ENCODE results near the gene CSAD.

DNA sequence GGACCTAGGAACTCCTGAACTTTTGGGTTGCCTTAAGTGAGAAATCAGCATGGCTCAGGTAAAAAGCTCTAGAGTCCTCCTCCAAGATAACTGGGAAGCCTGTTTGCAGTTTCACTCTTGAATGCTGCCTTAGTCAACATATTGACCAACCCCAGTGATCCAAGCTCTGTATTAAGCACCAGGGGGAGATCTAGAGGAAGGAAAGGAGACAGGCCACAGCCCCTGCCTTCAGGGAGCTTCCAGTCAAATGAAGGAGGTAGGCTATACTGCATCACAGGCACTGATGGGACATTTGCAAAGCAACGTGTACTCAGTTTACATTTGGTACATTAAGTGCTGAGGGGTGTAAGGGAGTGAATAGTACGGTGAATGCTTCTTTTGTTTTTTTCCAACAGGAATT, 1.2 kb upstream of the CSAD start:
- no peak for TF ChIP-seq SIN3A (IDR thresholded peaks at IDR 0.05; ENCODE audit: borderline replicate concordance, insufficient read depth, low read depth, low read length)
- TF ChIP-seq, protein P1, sequence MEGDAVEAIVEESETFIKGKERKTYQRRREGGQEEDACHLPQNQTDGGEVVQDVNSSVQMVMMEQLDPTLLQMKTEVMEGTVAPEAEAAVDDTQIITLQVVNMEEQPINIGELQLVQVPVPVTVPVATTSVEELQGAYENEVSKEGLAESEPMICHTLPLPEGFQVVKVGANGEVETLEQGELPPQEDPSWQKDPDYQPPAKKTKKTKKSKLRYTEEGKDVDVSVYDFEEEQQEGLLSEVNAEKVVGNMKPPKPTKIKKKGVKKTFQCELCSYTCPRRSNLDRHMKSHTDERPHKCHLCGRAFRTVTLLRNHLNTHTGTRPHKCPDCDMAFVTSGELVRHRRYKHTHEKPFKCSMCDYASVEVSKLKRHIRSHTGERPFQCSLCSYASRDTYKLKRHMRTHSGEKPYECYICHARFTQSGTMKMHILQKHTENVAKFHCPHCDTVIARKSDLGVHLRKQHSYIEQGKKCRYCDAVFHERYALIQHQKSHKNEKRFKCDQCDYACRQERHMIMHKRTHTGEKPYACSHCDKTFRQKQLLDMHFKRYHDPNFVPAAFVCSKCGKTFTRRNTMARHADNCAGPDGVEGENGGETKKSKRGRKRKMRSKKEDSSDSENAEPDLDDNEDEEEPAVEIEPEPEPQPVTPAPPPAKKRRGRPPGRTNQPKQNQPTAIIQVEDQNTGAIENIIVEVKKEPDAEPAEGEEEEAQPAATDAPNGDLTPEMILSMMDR (IDR thresholded peaks at IDR 0.05), result no peak; the same call in 1 of the 2 replicates
- TF ChIP-seq TCF7L2 (IDR thresholded peaks at IDR 0.05; ENCODE audit: low read depth, low read length), result no peak
- TF ChIP-seq, protein P2, sequence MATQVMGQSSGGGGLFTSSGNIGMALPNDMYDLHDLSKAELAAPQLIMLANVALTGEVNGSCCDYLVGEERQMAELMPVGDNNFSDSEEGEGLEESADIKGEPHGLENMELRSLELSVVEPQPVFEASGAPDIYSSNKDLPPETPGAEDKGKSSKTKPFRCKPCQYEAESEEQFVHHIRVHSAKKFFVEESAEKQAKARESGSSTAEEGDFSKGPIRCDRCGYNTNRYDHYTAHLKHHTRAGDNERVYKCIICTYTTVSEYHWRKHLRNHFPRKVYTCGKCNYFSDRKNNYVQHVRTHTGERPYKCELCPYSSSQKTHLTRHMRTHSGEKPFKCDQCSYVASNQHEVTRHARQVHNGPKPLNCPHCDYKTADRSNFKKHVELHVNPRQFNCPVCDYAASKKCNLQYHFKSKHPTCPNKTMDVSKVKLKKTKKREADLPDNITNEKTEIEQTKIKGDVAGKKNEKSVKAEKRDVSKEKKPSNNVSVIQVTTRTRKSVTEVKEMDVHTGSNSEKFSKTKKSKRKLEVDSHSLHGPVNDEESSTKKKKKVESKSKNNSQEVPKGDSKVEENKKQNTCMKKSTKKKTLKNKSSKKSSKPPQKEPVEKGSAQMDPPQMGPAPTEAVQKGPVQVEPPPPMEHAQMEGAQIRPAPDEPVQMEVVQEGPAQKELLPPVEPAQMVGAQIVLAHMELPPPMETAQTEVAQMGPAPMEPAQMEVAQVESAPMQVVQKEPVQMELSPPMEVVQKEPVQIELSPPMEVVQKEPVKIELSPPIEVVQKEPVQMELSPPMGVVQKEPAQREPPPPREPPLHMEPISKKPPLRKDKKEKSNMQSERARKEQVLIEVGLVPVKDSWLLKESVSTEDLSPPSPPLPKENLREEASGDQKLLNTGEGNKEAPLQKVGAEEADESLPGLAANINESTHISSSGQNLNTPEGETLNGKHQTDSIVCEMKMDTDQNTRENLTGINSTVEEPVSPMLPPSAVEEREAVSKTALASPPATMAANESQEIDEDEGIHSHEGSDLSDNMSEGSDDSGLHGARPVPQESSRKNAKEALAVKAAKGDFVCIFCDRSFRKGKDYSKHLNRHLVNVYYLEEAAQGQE (IDR thresholded peaks at IDR 0.05; ENCODE audit: insufficient read depth in 1 of 2, low read depth in 2 of 2, low read length in 1 of 2), result no peak
